ENCODE measurements around the gene CDC42BPB.
A peak's percentile ranks its signal among the peaks of the same experiment; 100 is the strongest.
"Not testable (repeated sequence)": the region's sequence is repeated elsewhere in the genome, so short reads cannot be mapped to it uniquely, and the experiment has no call there.

CDC42BPB gene

DNA sequence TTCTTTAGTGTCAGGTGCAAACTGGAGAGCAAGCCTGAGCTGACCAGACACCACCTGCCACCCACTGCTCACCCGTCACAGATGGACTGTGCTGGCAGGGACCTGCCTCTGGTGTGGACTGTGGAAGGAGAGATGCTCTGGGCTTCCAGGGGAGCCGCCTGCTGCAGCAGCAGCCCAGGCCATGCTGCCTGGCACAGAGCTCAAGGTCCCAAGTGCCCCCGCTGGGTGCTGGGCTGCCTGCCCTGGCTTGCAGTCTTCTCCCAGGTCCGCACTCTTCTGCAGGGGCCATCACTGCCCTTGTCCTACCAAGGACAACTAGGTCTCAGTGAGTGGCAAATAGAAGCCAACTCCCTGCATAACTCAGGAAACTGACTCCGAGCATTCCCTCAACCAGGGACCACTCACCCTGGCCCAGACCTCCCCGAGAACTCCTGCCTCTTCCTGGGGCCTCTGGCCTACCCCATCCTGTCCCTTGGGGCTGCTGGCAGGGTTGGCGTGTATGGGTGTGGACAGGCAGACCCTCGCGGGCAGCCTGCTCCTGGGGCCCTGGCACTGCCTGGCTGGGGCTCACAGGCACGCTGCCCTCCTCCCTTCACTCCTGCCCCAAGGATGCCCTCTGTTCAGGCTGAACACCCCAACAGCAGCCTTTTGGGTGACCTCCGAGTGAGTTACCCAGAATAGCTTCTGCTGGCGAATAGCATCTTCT lies 125.6 kb downstream of the CDC42BPB start:
- DNase-seq, result no peak
- intact Hi-C loops (cut with DNase I), result no loop called here

DNA sequence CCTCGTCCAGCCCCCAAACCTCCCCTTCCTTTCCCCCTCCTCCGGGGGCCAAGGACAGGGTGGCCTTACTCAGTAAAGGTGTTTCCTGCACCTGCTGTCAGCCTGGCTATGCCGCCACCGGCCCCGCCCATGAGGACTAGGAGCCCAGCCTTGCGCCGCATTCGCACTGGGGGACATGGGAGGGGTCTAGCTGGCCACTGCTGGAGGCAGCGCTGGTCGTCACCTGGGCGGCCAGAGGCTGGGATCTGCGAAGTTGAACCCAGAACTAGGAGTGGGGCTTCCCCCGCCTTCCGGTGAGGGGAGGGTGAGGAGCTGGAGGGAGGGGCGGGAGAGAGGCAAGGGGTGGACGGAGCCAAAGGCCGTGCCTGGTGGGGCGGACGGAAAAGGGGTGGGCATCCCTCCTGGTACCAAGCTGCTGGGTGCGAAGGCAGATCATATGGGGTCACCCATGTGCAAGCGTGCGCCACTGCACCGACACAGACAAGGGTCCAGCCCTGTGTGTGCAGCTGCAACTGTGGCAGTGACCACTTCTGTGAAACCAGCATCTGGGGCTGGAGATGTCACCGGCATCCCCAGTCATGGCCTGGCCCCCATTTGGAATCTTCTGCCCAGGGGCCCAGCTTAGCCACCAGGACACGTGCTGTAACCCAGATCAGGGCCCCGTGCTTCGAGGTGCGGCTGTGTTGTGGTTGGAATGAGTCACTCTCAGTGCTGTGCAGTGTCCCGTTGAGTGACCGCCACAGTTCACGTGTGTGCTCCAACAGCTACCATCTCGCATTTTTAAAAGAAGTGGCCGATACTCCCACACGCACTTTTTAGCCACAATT lies 126.4 kb downstream of the CDC42BPB start:
- intact Hi-C loops (cut with DNase I), result no loop called here
- peak in 8 of 42 donors; percentile 16 to 50 (median 30) for DNase-seq

DNA sequence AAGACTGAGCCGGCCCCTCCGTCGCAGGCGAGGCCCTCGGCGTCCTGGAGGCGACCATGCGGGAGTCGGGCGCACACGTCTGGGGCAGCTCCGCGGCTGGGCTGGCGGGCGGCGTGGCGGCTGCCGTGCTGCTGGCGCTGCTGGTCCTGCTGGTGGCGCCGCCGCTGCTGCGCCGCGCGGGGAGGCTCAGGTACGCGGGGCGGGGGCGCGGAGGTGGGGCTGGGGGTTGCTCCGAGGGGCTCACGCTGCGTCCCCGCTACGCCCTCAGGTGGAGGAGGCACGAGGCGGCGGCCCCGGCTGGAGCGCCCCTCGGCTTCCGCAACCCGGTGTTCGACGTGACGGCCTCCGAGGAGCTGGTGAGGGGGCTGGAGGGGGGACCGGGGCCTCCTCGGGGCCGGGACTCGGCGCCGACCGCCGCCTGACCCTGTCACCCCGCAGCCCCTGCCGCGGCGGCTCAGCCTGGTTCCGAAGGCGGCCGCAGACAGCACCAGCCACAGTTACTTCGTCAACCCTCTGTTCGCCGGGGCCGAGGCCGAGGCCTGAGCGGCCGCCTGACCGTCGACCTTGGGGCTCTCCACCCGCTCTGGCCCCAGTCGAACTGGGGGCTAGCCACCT lies 127.1 kb downstream of the CDC42BPB start:
- intact Hi-C loops (cut with DNase I), result no loop called here
- no peak for DNase-seq

GRCh38 chr14:102929241-102930137 lies 127.9 kb downstream of the CDC42BPB start:
- no peak for DNase-seq
- intact Hi-C loops (cut with DNase I), result no loop called here

DNA sequence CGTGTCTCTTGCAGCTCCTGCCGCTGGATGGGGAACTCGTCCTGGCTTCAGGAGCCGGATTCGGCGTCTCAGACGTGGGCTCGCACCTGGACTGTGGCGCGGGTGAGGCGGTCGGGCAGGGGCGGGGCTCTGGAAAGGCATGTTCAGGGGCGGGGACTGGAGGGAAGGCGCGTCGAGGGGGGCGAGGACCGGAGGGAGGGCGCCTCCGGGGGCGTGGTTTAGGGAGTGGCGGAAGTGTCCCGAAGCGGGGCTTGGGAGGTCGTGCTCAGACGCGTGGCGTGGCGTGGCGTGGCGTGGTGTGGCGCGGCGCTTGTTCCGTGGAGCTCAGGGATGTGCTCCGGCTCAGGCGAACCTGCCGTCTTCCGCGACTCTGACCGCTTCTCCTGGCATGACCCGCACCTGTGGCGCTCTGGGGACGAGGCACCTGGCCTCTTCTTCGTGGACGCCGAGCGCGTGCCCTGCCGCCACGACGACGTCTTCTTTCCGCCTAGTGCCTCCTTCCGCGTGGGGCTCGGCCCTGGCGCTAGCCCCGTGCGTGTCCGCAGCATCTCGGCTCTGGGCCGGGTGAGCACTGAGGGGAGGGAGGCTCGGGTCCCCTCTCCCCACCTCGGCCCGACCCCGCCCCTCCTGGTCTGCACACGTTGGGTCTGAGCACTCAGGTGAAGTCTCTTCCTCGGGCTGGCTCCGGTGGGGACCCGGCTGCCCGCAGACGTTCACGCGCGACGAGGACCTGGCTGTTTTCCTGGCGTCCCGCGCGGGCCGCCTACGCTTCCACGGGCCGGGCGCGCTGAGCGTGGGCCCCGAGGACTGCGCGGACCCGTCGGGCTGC lies 128.7 kb downstream of the CDC42BPB start:
- intact Hi-C loops (cut with DNase I), result no loop called here
- peak in 1 of 42 donors; percentile 19 for DNase-seq

DNA sequence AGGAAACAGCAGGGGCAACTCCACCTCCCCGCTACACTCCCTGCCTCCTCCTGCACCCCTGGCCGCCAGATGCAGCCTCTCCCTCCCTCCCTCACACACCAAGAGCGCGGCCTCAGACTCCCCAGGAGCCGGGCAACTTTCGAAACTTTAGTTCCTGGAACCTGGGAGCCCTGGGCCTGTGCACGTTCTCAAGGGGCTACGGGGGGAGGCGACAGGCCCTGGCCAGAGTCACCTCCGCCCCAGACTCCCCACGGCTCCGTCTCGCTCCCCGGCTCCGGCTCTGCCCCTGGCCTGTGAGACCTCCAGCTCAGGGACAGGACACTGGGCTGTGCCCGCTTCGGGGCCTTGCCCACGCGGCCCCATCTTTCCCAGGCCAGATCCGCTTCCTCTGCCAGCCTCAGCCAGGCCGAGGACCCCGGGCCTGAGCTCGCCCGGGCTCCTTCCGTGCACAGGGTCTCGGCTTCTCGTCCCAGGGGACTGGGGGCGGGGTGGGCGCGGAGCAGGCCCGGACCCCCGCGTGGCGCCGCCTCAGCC lies 129.4 kb downstream of the CDC42BPB start:
- intact Hi-C loops (cut with DNase I), result no loop called here
- no peak for DNase-seq

- DNase-seq, result no peak
- intact Hi-C loops (cut with DNase I), result no loop called here
Measured at GRCh38 chr14:102927346-102927877, 129.9 kb downstream of the CDC42BPB start.

DNA sequence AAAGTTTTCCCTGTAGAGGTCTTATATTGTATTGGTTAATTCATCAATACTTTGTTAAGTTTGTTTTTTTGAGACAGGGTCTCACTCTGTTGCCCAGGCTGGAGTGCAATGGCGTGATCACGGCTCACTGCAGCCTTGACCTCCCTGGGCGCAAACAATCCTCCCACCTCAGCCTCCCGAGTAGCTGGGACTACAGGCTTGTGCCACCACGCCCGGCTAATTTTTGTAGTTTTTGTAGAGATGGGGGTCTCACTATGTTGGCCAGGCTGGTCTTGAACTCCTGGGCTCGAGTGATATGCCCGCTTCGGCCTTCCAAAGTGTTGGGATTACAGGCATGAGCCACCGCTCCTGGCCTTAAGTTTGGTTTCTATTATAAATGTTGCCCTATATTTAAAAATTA lies 130.5 kb downstream of the CDC42BPB start:
- intact Hi-C loops (cut with DNase I); DNase-seq: not testable (repeated sequence)

- DNase-seq, result no peak
- intact Hi-C loops (cut with DNase I), result no loop called here
Measured at GRCh38 chr14:102926104-102926503, 131.2 kb downstream of the CDC42BPB start.

DNA sequence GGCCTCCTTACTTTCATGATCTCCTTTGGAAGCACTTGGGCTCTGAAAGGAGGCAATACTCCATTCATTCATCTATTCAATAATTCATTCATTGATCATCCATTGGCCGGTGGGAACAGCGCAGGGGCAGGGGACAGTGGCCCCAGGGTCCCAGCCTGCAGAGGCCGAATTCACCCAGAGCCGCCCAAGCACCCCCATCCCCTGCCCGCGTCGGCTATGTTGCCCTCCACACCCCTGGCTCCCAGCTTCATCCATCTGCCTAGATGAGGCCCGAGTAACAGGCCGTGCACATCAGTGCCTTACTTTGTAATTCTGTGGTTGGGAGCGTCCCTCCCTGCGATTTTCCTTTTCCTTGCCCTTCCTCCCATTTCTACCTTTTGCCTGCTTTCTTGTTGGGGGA lies 131.7 kb downstream of the CDC42BPB start:
- no peak for DNase-seq
- intact Hi-C loops (cut with DNase I), result no loop called here

GRCh38 chr14:102924632-102925588 lies 132.4 kb downstream of the CDC42BPB start:
- intact Hi-C loops (cut with DNase I), result no loop called here
- DNase-seq, result no peak

DNA sequence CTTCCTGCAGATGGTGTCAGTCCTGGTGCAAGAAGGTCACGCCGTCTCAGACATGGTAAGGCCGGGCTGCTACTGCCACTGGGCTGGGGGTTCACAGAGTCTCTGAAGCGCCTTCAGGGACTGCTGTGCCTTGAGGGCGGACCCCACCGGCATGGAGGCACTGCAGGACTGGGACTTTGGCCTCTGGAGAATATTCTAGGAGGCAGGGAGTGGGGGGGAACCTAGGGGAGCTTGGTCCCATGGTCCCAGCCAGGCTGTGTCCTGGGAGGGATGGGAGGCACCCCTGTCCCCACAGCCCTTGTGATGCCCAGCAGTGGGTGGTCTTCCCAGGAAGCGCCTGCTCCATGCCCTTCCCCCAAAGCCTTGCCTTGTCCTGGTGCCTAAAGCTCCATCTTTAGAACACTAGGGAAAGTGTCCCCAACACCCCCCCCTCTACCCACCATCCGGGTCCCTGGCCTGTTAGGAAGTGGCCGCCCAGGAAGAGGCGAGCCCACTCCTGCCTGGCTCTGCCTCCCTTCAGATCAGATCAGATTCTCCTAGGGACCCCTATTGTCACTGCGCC lies 133.3 kb downstream of the CDC42BPB start:
- intact Hi-C loops (cut with DNase I), result no loop called here
- no peak for DNase-seq

- intact Hi-C loops (cut with DNase I), result no loop called here
- DNase-seq, result no peak
Measured at GRCh38 chr14:102923201-102923924, 134.0 kb downstream of the CDC42BPB start.

- DNase-seq, result no peak
- intact Hi-C loops (cut with DNase I), result no loop called here
Measured at GRCh38 chr14:102922490-102923200, 134.7 kb downstream of the CDC42BPB start, which contains the start of gene AMN. Gene AMN, plus strand, starts transcription at chr14:102922663. Its CDS starts 26 bp downstream, at chr14:102922689.

- DNase-seq, result no peak
- intact Hi-C loops (cut with DNase I), result no loop called here
Measured at GRCh38 chr14:102920998-102921304, 136.4 kb downstream of the CDC42BPB start.
